SU-DHL-6 (cell line): ENCODE results near the gene PEX5.

Experiments
- CTCF ChIP-seq: fragments of 200-600 bp; sonication (generic); IDR thresholded peaks from one replicate; pipeline ENCODE4 v1.5.1; 2017; ENCODE audit warnings: antibody characterized with exemption, mild to moderate bottlenecking, low read length, moderate library complexity; ENCODE audit not compliant: insufficient read depth, poor library complexity, severe bottlenecking
- EZH2phosphoT487 ChIP-seq: fragments of 200-600 bp; sonication (generic), shearing (Covaris generic); conservative IDR thresholded peaks from 2 replicates; pipeline ENCODE4 v1.6.1; 2018; ENCODE audit warnings: mild to moderate bottlenecking, antibody characterized with exemption, low read length, moderate library complexity, mixed read lengths

- no peak for TF ChIP-seq CTCF
- no peak for TF ChIP-seq EZH2phosphoT487
Measured at GRCh38 chr12:7193674-7194073, 4.2 kb downstream of the PEX5 start.
